ENCODE data around the gene CDKL1.
"Not testable (repeated sequence)": the region's sequence is repeated elsewhere in the genome, so short reads cannot be mapped to it uniquely, and the experiment has no call there.

Gene CDKL1

GRCh38 chr14:50334211-50334610 lies 62.5 kb downstream of the CDKL1 start:
- DNase-seq (ENCODE audit: low spot score), result no peak

DNA sequence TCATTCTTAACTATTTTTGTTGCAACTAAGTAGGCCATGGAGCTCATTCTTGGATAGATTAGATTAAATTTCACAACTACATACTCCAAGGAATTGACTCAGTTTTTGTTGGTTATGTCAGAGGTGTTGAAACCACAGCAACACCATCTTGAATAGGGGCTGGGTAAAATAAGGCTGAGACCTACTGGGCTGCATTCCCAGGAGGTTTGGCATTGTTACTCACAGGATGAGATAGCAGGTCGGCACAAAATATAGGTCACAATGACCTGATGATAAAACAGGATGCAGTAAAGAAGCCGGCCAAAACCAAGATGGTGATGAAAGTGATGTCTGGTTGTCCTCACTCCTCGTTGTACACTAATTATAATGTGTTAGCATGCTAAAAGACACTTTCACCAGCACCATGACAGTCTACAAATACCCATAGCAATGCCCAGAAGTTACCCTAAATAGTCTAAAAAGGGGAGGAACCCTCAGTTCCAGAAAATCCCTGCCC lies 63.6 kb downstream of the CDKL1 start:
- DNase-seq (ENCODE audit: low spot score), result no peak

DNA sequence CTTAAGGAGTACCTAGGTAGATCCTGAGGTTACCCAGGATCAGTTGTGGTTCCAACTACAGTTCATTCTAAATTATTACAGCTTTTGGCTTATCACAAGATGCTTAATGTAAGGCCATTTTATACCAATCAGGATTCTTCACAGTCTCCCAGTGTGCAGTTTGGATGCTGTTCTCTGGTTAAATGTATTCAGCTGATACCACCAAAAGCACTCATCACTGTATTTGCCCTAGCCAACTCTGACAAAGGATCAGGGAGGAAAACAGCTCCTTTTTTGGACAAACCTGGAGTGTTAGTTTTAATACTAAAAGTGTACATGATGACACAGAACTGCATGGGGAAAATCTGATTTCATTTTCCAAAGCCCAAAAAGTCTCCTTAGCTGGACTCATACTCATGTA lies 65.1 kb downstream of the CDKL1 start:
- DNase-seq (ENCODE audit: low spot score), result no peak

- peak; percentile 89 for DNase-seq (ENCODE audit: low spot score)
These were observed 75.5 kb downstream of the CDKL1 start for GRCh38 chr14:50321009-50321660.

- DNase-seq (ENCODE audit: low spot score), result no peak
These were observed 76.4 kb downstream of the CDKL1 start for GRCh38 chr14:50320283-50320682.

- no peak for DNase-seq (ENCODE audit: low spot score)
These were observed 77.0 kb downstream of the CDKL1 start for GRCh38 chr14:50319721-50320120.

DNA sequence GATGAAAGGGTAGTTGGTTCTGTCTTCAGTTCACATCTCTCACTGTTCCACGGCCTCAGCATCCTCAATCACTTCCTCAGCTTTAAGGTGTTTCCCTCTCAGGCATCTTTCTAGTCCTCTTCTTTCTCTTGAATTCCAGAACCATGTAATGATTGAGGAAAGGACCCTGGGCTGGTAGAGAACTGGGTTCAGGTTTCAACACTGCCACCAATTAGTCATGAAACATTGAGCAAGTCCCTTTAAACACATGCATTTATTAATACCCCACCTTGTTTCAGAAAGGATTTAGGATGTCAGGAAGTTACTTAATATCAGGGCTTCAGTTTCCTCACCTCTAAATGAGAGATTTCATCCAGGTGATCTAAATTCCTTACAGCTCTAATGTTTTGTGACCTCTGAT lies 77.4 kb downstream of the CDKL1 start:
- DNase-seq (ENCODE audit: low spot score), result no peak

DNA sequence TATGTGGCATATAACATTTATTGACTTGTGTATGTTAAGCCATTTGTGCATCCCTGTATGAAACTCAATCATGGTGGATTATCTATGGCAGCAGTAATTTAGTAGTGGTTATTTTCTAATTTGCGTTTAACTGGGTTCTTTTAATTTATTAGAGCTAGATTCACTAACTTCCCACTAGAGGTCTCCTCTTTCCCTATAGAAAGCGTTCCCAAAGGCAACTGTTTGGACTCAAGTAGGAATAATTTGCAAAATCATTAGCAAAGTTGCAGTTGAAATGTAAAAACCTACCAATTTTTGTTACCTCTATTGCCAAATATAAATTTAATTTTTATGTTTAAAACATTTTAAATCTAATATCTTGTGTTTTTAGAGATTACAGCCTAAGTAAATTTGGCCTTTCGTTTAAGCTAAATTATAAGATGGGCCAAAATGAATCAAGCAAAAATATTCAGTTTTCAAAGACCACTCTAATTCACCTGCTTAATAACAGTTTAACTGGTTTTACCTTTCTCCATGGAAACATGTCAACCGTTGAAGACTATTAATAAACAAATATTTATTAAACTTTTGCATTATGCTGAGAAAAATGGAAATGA lies 78.6 kb downstream of the CDKL1 start:
- DNase-seq (ENCODE audit: low spot score), result peak; percentile 36

DNA sequence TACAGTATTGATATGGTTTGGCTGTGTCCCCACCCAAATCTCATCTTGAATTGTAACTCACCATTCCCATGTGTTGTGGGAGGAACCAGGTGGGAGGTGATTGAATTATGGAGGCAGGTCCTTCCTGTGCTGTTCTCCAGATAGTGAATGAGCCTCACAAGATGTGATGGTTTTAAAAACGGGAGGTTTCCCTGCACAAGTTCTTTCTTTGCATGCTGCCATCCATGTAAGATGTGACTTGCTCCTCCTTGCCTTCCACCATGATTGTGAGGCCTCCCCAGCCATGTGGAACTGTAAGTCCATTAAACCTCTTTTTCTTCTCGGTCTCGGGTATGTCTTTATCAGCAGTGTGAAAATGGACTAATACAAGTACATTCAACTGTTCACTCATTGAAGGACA lies 82.6 kb downstream of the CDKL1 start:
- not testable (repeated sequence) for DNase-seq (ENCODE audit: low spot score)

DNA sequence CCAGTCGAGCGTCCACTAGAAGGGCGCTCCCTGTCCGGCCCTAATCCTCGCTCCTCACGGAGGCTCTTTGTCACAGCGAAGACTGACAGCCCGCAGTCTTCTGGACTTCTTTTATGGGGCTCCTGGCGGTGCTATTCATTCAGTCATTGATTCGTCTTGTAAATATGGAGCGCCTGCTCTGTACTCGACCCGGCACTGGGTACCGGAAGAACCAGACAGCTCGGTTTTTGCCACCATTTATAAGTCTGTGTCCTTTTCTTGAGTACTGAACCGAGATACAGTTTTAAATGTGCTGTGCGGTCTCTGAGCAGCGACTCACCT lies 84.0 kb downstream of the CDKL1 start:
- DNase-seq (ENCODE audit: low spot score), result no peak

GRCh38 chr14:50311972-50312733 lies 84.5 kb downstream of the CDKL1 start, which contains the start of the genes DMAC2L and L2HGDH:
DMAC2L (plus strand) TSS chr14:50312324; CDS start chr14:50321488, 9,164 bp downstream.
L2HGDH (minus strand) TSS chr14:50312229; CDS start chr14:50312150, 79 bp downstream.
- peak; percentile 96 for DNase-seq (ENCODE audit: low spot score)

GRCh38 chr14:50311337-50311971 lies 85.2 kb downstream of the CDKL1 start:
- no peak for DNase-seq (ENCODE audit: low spot score)

DNA sequence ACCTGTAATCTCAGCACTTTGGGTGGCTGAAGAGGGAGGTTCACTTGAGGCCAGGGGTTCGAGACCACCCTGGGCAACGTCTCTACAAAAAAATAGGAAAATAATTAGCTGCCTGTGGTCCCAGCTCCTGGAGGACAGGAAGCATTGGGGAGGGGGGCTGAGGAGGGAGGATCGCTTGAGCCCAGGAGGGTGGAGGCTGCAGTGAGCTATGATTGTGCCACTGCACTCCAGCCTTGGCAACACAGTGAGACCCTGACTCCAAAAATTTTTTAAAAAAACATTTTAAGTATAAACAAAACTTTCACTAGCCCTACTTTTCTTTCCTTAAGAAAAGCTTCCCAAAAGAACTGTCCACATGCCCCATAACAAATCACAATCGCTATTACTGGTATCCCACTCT lies 86.2 kb downstream of the CDKL1 start:
- no peak for DNase-seq (ENCODE audit: low spot score)

GRCh38 chr14:50308363-50308915 lies 88.2 kb downstream of the CDKL1 start:
- no peak for DNase-seq (ENCODE audit: low spot score)

GRCh38 chr14:50303744-50304471 lies 92.8 kb downstream of the CDKL1 start:
- peak; percentile 50 for DNase-seq (ENCODE audit: low spot score)

GRCh38 chr14:50301914-50302313 lies 94.8 kb downstream of the CDKL1 start:
- no peak for DNase-seq (ENCODE audit: low spot score)

DNA sequence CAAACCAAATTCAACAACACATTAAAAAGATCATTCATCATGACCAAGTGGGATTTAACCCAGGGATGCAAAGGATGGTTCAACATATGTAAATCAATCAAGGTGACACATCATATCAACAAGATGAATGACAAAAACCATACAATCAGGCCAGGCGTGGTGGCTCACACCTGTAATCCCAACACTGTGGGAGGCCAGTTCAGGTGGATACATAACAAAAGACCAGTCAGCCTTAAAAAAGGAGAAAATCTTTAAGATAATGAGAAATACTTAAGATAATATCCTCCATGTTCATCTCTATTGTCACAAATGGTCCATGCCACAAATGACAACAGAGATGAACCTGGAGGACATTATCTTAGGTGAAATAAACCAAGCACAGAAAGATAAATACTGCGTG lies 97.1 kb downstream of the CDKL1 start:
- no peak for DNase-seq (ENCODE audit: low spot score)

GRCh38 chr14:50290306-50290705 lies 106.4 kb downstream of the CDKL1 start:
- no peak for DNase-seq (ENCODE audit: low spot score)

- DNase-seq (ENCODE audit: low spot score), result no peak
These were observed 108.5 kb downstream of the CDKL1 start for GRCh38 chr14:50288146-50288545.

DNA sequence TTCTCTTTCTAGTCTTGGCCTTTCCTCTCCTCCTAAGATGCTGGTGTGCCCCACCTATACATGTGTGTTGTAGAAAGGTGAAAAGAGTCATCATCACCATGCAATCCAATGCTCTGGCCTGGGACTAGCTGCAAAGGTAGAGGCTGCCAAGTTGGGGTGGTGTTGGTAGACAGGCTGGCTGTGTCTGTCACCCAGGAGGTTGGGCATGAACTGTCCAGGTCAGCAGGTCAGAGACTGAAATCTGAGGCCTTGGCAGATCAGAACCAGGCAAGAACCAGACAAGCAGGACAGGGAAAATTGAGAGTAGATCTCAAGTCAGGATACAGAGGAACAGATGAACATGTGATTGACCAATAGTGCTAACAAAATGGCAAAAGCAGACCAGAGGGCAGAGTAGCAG lies 110.8 kb downstream of the CDKL1 start:
- DNase-seq (ENCODE audit: low spot score), result no peak

All from putamen (tissue), 1 donor.